ENCODE results near the gene KRT78. TPM values are rescaled to one million over a fixed set of nuclear protein-coding genes. Genes with fewer than 3 reads are reported as not detected.

KRT78 gene
- total and polyA plus RNA-seq, 2 donors (not counting 1 experiment from before 2014, with no cell fraction given) = not detected

- CTCF ChIA-PET = interaction anchor here (0.6 to 10.0 kb wide), 11 partner anchors 9 to 724 kb away, joined by 3 to 260 read pairs (median 4); partner anchors contain the start of gene EIF4B
- no peak overlapping the region for H3K4me3 Mint-ChIP-seq
These were observed 30.0 kb upstream of the KRT78 start for GRCh38 chr12:52878507-52879393.

More at GRCh38 chr12:52878507-52879393, 30.0 kb upstream of the KRT78 start:
- H3K9me3 ChIP-seq (ENCODE audit: control extremely low read depth in 1 of 3, control insufficient read depth in 2 of 3, insufficient read depth in 1 of 3, low read length in 2 of 3) = no peaks in the 10 kb centered on the region
- H3K27me3 ChIP-seq (replicated peaks in 1 of 4; ENCODE audit: control extremely low read depth in 1 of 4, control insufficient read depth in 3 of 4, insufficient read depth in 4 of 4, low read length in 3 of 4) = peaks cover 0 to 35% (median 3%) of the 10 kb centered on the region in 4 experiments
- H3K9me3 Mint-ChIP-seq (ENCODE audit: insufficient read depth) = no peaks in the 10 kb centered on the region
- DNase-seq = no peak
- H3K27ac ChIP-seq (ENCODE audit: low read length in 2 of 2) = no peak overlapping the region
- H3K9ac ChIP-seq (ENCODE audit: low read length) = no peak overlapping the region
- H3K36me3 ChIP-seq (replicated peaks in 1 of 2; ENCODE audit: control extremely low read depth in 1 of 2, control insufficient read depth in 1 of 2, extremely low read depth in 1 of 2, insufficient read depth in 2 of 2, low read length in 1 of 2) = no peaks in the 10 kb centered on the region
- H2AFZ ChIP-seq (ENCODE audit: insufficient read depth, low read depth, low read length, poor library complexity, severe bottlenecking) = peak overlapping the region; percentile 68
- no peaks in the 10 kb centered on the region for H3K79me2 ChIP-seq (ENCODE audit: control insufficient read depth, insufficient read depth, low read length)
- peaks cover 18% of the 10 kb centered on the region for H3K4me1 Mint-ChIP-seq
- 73% methylated on average over 10 of the region's 17 CpGs for WGBS (ENCODE audit: insufficient coverage)
- H3K4me3 ChIP-seq (ENCODE audit: control extremely low read depth in 1 of 5, extremely low read depth in 1 of 5, insufficient read depth in 1 of 5, low read depth in 2 of 5, low read length in 4 of 5) = no peak overlapping the region
- no peak overlapping the region for H3K27ac Mint-ChIP-seq
- peak overlapping the region; percentile 67 for H3K4me2 ChIP-seq (replicated peaks; ENCODE audit: low read depth, low read length, poor library complexity, severe bottlenecking)
- TF ChIP-seq CTCF (IDR thresholded peaks at IDR 0.05) (no peak), EZH2 (IDR thresholded peaks at IDR 0.05; ENCODE audit: borderline replicate concordance, insufficient read depth, low read depth, low read length, poor library complexity, severe bottlenecking) (no peak)
- ATAC-seq (ENCODE audit: low read depth) = no peak
- peaks cover 21% of the 10 kb centered on the region for H3K27me3 Mint-ChIP-seq
- H4K20me1 ChIP-seq (ENCODE audit: control insufficient read depth, insufficient read depth, low read length, poor library complexity, severe bottlenecking) = no peaks in the 10 kb centered on the region
- POLR2A ChIA-PET = interaction anchor here (0.6 kb wide), 1 partner anchor 27 kb away, joined by 7 read pairs; no protein-coding TSS in a partner anchor
- intact Hi-C loops (cut with micrococcal nuclease) = loop anchor here (2.0 to 10.0 kb wide), 3 partner anchors 294 to 724 kb away; no protein-coding TSS in a partner anchor
- H3K4me1 ChIP-seq (ENCODE audit: control insufficient read depth in 2 of 2, insufficient read depth in 2 of 2, low read length in 2 of 2) = peaks cover 13 to 19% of the 10 kb centered on the region in 2 donors
